Measurements from ENCODE around the gene VSTM2L. TPM values are rescaled to one million over a fixed set of nuclear protein-coding genes. Genes with fewer than 3 reads are reported as not detected.
A peak's percentile ranks its signal among the peaks of the same experiment; 100 is the strongest.

The VSTM2L gene
- total RNA-seq, 1 donor from 2014 or later, result 0.20 TPM

GRCh38 chr20:37899105-37900045 is 3.6 kb upstream of the VSTM2L start:
- DNase-seq (ENCODE audit: low read depth, low spot score), result no peak

- DNase-seq (ENCODE audit: low read depth, low spot score), result no peak
Measured at GRCh38 chr20:37901240-37901639, 1.7 kb upstream of the VSTM2L start.

GRCh38 chr20:37901654-37902503 is 1.0 kb upstream of the VSTM2L start:
- peak; percentile 40 for DNase-seq (ENCODE audit: low read depth, low spot score)

GRCh38 chr20:37903317-37904007 is 535 bp downstream of the VSTM2L start:
- DNase-seq (ENCODE audit: low read depth, low spot score), result no peak

GRCh38 chr20:37904008-37904642 is 1.2 kb downstream of the VSTM2L start:
- no peak for DNase-seq (ENCODE audit: low read depth, low spot score)

GRCh38 chr20:37904845-37905373 is 2.0 kb downstream of the VSTM2L start:
- DNase-seq (ENCODE audit: low read depth, low spot score), result no peak

GRCh38 chr20:37905671-37906613 is 3.0 kb downstream of the VSTM2L start:
- no peak for DNase-seq (ENCODE audit: low read depth, low spot score)

- DNase-seq (ENCODE audit: low read depth, low spot score), result no peak
Measured at GRCh38 chr20:37907330-37907676, 4.4 kb downstream of the VSTM2L start.

GRCh38 chr20:37907677-37908401 is 4.9 kb downstream of the VSTM2L start:
- no peak for DNase-seq (ENCODE audit: low read depth, low spot score)

- DNase-seq (ENCODE audit: low read depth, low spot score), result no peak
Measured at GRCh38 chr20:37911261-37911660, 8.3 kb downstream of the VSTM2L start.

GRCh38 chr20:37911838-37912281 is 8.9 kb downstream of the VSTM2L start:
- DNase-seq (ENCODE audit: low read depth, low spot score), result no peak

- DNase-seq (ENCODE audit: low read depth, low spot score), result no peak
Measured at GRCh38 chr20:37912874-37913273, 9.9 kb downstream of the VSTM2L start.

- no peak for DNase-seq (ENCODE audit: low read depth, low spot score)
Measured at GRCh38 chr20:37913567-37914366, 10.8 kb downstream of the VSTM2L start.

- DNase-seq (ENCODE audit: low read depth, low spot score), result no peak
Measured at GRCh38 chr20:37914367-37914671, 11.4 kb downstream of the VSTM2L start.

GRCh38 chr20:37914672-37915433 is 11.9 kb downstream of the VSTM2L start:
- DNase-seq (ENCODE audit: low read depth, low spot score), result no peak

GRCh38 chr20:37915434-37915787 is 12.5 kb downstream of the VSTM2L start:
- DNase-seq (ENCODE audit: low read depth, low spot score), result no peak

GRCh38 chr20:37915800-37916570 is 13.1 kb downstream of the VSTM2L start:
- DNase-seq (ENCODE audit: low read depth, low spot score), result no peak

All from pulmonary artery endothelial cell (primary cell).